C4-2B (cell line): Measurements from ENCODE around the gene PTS.

Source experiments
- CTCF ChIP-seq: fragments of 450-650 bp; conservative IDR thresholded peaks from 2 replicates; pipeline ENCODE4 v1.5.1; 2017; ENCODE audit warnings: mild to moderate bottlenecking
- ZFX ChIP-seq: fragments of 450-650 bp; IDR thresholded peaks from 2 replicates; pipeline ENCODE4 v1.6.1; 2017

GRCh38 chr11:112274007-112274783 lies 48.0 kb downstream of the PTS start:
- TF ChIP-seq CTCF, result no peak
- TF ChIP-seq ZFX, result no peak
